Measurements from ENCODE around the gene ZC3H18. TPM values are rescaled to one million over a fixed set of nuclear protein-coding genes. Genes with fewer than 3 reads are reported as not detected.

Gene ZC3H18
- total RNA-seq, 1 donor from 2014 or later = 21.3 TPM

DNA sequence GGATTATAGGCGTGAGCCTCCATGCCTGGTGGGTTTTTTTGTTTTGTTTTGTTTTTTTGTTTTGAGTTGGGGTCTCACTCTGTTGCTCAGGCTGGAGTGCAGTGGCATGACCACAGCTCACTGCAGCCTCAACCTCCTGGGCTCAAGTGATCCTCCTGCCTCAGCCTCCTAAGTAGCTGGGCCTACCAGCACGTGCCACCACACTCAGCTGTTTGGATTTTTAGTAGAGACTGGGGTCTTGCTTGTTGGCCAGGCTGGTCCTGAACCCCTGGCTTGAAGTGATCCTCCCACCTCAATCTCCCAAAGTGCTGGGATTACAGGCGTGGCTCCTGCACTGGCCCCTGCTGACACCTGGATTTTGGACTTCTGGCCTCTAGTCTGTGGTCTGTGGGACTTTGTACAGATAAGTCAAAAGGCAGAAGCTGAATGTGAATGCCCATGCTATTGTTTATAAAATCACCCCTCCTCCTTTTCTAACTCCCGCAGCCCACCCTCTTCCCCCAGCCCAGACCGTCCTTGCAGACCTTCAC, 110.4 kb downstream of the ZC3H18 start:
- DNase-seq = no peak
- H3K4me1 ChIP-seq = peaks cover 21% of the 10 kb centered on the region
- intact Hi-C loops (cut with micrococcal nuclease) = no loop called here
- H3K27me3 ChIP-seq (ENCODE audit: low read depth) = peaks cover 66% of the 10 kb centered on the region
- H3K27ac ChIP-seq (replicated peaks) = no peak overlapping the region
- H3K4me3 ChIP-seq = no peak overlapping the region
- no peaks in the 10 kb centered on the region for H3K9me3 ChIP-seq (replicated peaks)
- H3K36me3 ChIP-seq = no peaks in the 10 kb centered on the region
- TF ChIP-seq, protein P1, sequence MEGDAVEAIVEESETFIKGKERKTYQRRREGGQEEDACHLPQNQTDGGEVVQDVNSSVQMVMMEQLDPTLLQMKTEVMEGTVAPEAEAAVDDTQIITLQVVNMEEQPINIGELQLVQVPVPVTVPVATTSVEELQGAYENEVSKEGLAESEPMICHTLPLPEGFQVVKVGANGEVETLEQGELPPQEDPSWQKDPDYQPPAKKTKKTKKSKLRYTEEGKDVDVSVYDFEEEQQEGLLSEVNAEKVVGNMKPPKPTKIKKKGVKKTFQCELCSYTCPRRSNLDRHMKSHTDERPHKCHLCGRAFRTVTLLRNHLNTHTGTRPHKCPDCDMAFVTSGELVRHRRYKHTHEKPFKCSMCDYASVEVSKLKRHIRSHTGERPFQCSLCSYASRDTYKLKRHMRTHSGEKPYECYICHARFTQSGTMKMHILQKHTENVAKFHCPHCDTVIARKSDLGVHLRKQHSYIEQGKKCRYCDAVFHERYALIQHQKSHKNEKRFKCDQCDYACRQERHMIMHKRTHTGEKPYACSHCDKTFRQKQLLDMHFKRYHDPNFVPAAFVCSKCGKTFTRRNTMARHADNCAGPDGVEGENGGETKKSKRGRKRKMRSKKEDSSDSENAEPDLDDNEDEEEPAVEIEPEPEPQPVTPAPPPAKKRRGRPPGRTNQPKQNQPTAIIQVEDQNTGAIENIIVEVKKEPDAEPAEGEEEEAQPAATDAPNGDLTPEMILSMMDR (IDR thresholded peaks at IDR 0.05; ENCODE audit: borderline replicate concordance) = no peak

DNA sequence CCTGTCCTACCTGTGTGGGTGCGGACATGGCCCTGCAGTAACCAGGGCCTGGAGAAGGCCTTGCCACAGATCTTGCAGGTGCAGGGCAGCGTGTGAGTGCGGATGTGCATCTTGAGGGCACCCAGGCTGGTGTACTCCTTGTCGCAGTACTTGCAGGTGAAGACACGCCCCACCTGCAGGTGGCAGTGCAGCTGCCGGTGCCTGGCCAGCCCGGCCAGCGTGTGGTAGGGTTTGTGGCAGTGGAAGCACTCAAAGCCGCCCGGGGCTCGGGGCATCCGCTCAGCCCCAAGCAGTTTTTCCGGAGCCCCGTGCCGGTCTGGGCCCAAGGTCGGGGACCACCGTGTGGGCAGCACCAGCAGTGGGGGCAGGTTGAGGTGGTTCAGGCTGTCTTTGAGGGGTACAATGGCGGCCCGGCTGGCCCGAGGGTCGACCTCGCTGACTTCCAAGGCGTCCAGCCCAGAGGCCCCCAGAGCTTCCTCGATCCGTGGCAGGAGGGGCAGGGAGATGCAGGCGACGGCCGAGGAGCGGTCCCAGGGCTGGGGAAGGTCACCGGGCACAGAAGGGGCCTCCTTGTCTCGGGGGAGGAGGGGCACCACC, 111.0 kb downstream of the ZC3H18 start:
- TF ChIP-seq, protein P1 (IDR thresholded peaks at IDR 0.05; ENCODE audit: borderline replicate concordance) = peak; percentile 16
- Histone ChIP-seq H3K27ac (replicated peaks) (no peak overlapping the region), H3K36me3 (no peaks in the 10 kb centered on the region), H3K27me3 (ENCODE audit: low read depth) (peaks cover 71% of the 10 kb centered on the region), H3K4me3 (no peak overlapping the region), H3K4me1 (peaks cover 24% of the 10 kb centered on the region), H3K9me3 (replicated peaks) (no peaks in the 10 kb centered on the region)
- DNase-seq = no peak
- intact Hi-C loops (cut with micrococcal nuclease) = no loop called here

Other genes starting within 250 kb of the ZC3H18 start
- 0.74 TPM for gene ZNF469, start 187.4 kb upstream of the ZC3H18 start, total RNA-seq
- 5.7 TPM for gene ZFPM1, start 117.1 kb upstream of the ZC3H18 start, total RNA-seq
- not detected for gene IL17C, start 68.2 kb downstream of the ZC3H18 start, total RNA-seq
- gene CYBA, start 80.7 kb downstream of the ZC3H18 start, total RNA-seq = 42.6 TPM
- 25.3 TPM for gene MVD, start 92.7 kb downstream of the ZC3H18 start, total RNA-seq
- gene SNAI3, start 116.1 kb downstream of the ZC3H18 start, total RNA-seq = 3.1 TPM
- gene RNF166, start 136.0 kb downstream of the ZC3H18 start, total RNA-seq = 14.2 TPM
- gene CTU2, start 136.1 kb downstream of the ZC3H18 start, total RNA-seq = 13.1 TPM
- 17.1 TPM for gene PIEZO1, start 214.8 kb downstream of the ZC3H18 start, total RNA-seq
- gene CDT1, start 233.4 kb downstream of the ZC3H18 start, total RNA-seq = 0.63 TPM
- 39.2 TPM for gene APRT, start 241.5 kb downstream of the ZC3H18 start, total RNA-seq

Data from left ventricle myocardium inferior (tissue), 1 donor.